HEK293 (cell line): ENCODE data around the gene LRIT1.

Experiments used
- CTCF ChIA-PET: fragments of 350-600 bp; formaldehyde crosslinking; extraction: SDS; loops from one replicate; lab custom pipeline; 2021; ENCODE audit warnings: antibody characterized with exemption; lab: Yijun Ruan, JAX
- POLR2A ChIA-PET: fragments of 300-600 bp; formaldehyde crosslinking; extraction: SDS; loops from one replicate; lab custom pipeline; 2020; ENCODE audit warnings: antibody characterized with exemption, inconsistent platforms; lab: Yijun Ruan, JAX
- H3K27ac ChIP-seq: fragments of 200-500 bp; sonication (Bioruptor generic); 2 replicates; pipeline ENCODE4 v1.5.1; 2014; ENCODE audit warnings: low read depth, low read length, control low read depth, inconsistent platforms; ENCODE audit errors: extremely low read depth
- H3K36me3 ChIP-seq, 2 experiments: fragments of 200-500 bp in 1 of 2; sonication (Bioruptor generic) in 1 of 2; 1 replicate in 1 of 2; 2 replicates in 1 of 2; pipeline ENCODE4 v1.5.1; 2014 to 2017; ENCODE audit warnings: inconsistent platforms in 2 of 2, low read length in 2 of 2; ENCODE audit not compliant: control insufficient read depth in 2 of 2, insufficient read depth in 1 of 2
- H3K4me1 ChIP-seq: fragments of 200-500 bp; sonication (Bioruptor generic); 2 replicates; pipeline ENCODE4 v1.5.1; 2014; ENCODE audit warnings: mild to moderate bottlenecking, low read length, inconsistent platforms; ENCODE audit not compliant: control insufficient read depth, insufficient read depth
- H3K4me3 ChIP-seq: 2 replicates; pipeline ENCODE4 v1.5.1; 2011; ENCODE audit warnings: low read depth, mild to moderate bottlenecking, control low read depth, low read length, moderate library complexity
- H3K9me3 ChIP-seq: fragments of 200-500 bp; sonication (Bioruptor generic); 2 replicates; pipeline ENCODE4 v1.5.1; 2014; ENCODE audit warnings: low read depth, low read length, inconsistent platforms; ENCODE audit not compliant: control insufficient read depth, insufficient read depth
- GLIS2 ChIP-seq: fragments of 450-650 bp; formaldehyde crosslinking; IDR thresholded peaks from 2 replicates; pipeline ENCODE4 v1.5.1; 2016; ENCODE audit warnings: missing biosample characterization, missing genetic modification characterization
- IKZF3 ChIP-seq: fragments of 450-650 bp; IDR thresholded peaks from 2 replicates; pipeline ENCODE4 v1.5.0; 2018; ENCODE audit warnings: missing biosample characterization, mild to moderate bottlenecking, missing genetic modification characterization, moderate library complexity
- KLF8 ChIP-seq: fragments of 450-650 bp; formaldehyde crosslinking; IDR thresholded peaks from 2 replicates; pipeline ENCODE4 v1.5.1; 2016; ENCODE audit warnings: missing biosample characterization, missing genetic modification characterization
- SP2 ChIP-seq: fragments of 450-650 bp; formaldehyde crosslinking; IDR thresholded peaks from 2 replicates; pipeline ENCODE4 v1.5.1; 2016; ENCODE audit warnings: missing biosample characterization, missing genetic modification characterization
- ZFP3 ChIP-seq: fragments of 450-650 bp; formaldehyde crosslinking; IDR thresholded peaks from 2 replicates; pipeline ENCODE4 v1.5.1; 2016; ENCODE audit warnings: low read depth, missing biosample characterization, missing genetic modification characterization
- ZNF10 ChIP-seq: fragments of 450-650 bp; formaldehyde crosslinking; IDR thresholded peaks from 2 replicates; pipeline ENCODE4 v1.5.1; 2017; ENCODE audit warnings: missing biosample characterization, missing genetic modification characterization
- ZNF248 ChIP-seq: fragments of 450-650 bp; formaldehyde crosslinking; IDR thresholded peaks from 2 replicates; pipeline ENCODE4 v1.5.1; 2017; ENCODE audit warnings: missing biosample characterization, missing genetic modification characterization
- ZNF311 ChIP-seq: fragments of 450-650 bp; formaldehyde crosslinking; IDR thresholded peaks from 2 replicates; pipeline ENCODE4 v1.5.1; 2017; ENCODE audit warnings: missing biosample characterization, missing genetic modification characterization, borderline replicate concordance
- ZNF521 ChIP-seq: fragments of 450-650 bp; formaldehyde crosslinking; IDR thresholded peaks from 2 replicates; pipeline ENCODE4 v1.5.1; 2017; ENCODE audit warnings: missing biosample characterization, mild to moderate bottlenecking, missing genetic modification characterization
- ZNF555 ChIP-seq: fragments of 450-650 bp; formaldehyde crosslinking; conservative IDR thresholded peaks from 2 replicates; pipeline ENCODE4 v1.5.1; 2017; ENCODE audit warnings: missing biosample characterization, mild to moderate bottlenecking, missing genetic modification characterization, inconsistent platforms
- ZNF791 ChIP-seq: fragments of 450-650 bp; formaldehyde crosslinking; IDR thresholded peaks from 2 replicates; pipeline ENCODE4 v1.5.1; 2016; ENCODE audit warnings: missing biosample characterization, missing genetic modification characterization
- ZSCAN23 ChIP-seq: fragments of 450-650 bp; formaldehyde crosslinking; IDR thresholded peaks from 2 replicates; pipeline ENCODE4 v1.5.1; 2016; ENCODE audit warnings: missing biosample characterization, missing genetic modification characterization
- TF ChIP-seq, protein P1 (sequence below): fragments of 450-650 bp; formaldehyde crosslinking; IDR thresholded peaks from 2 replicates; pipeline ENCODE4 v1.5.1; 2016; ENCODE audit warnings: missing biosample characterization, missing genetic modification characterization
- TF ChIP-seq, protein P2 (sequence below): fragments of 450-650 bp; formaldehyde crosslinking; IDR thresholded peaks from 2 replicates; pipeline ENCODE4 v1.5.1; 2016; ENCODE audit warnings: missing biosample characterization, missing genetic modification characterization, borderline replicate concordance
- TF ChIP-seq, protein P3 (sequence below): fragments of 450-650 bp; formaldehyde crosslinking; IDR thresholded peaks from 2 replicates; pipeline ENCODE4 v1.5.1; 2016; ENCODE audit warnings: missing biosample characterization, missing genetic modification characterization
- TF ChIP-seq, protein P4 (sequence below): fragments of 450-650 bp; formaldehyde crosslinking; IDR thresholded peaks from 2 replicates; pipeline ENCODE4 v1.5.0; 2017; ENCODE audit warnings: missing biosample characterization, missing genetic modification characterization, borderline replicate concordance
- TF ChIP-seq, protein P5 (sequence below): fragments of 450-650 bp; formaldehyde crosslinking; IDR thresholded peaks from 2 replicates; pipeline ENCODE4 v1.5.1; 2017; ENCODE audit warnings: missing biosample characterization, missing genetic modification characterization

Gene LRIT1

DNA sequence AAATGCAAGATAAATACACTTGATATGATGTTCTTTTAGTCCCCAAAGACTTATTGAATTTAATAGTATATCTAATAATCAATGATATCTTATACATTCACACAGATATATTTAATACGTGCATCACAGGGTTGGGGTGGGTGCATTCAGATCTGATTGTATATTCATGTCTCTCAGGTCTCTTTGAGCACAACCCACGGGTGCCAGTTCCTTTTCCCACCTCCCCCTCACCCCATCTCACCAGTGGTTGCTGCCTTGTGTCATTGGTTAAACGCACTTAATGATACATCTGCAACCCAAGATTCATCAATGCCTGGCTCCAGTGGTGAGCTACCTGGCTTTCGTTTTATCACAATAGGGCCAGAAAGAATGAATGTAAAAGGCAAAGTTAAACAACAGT, 6.2 kb downstream of the LRIT1 start:
- no peaks in the 10 kb centered on the region for H3K9me3 ChIP-seq
- no peaks in the 10 kb centered on the region for H3K36me3 ChIP-seq
- no peaks in the 10 kb centered on the region for H3K4me1 ChIP-seq
- H3K4me3 ChIP-seq: no peak overlapping the region
- POLR2A ChIA-PET: no interaction called here
- CTCF ChIA-PET: no interaction called here
- TF ChIP-seq GLIS2 (no peak), SP2 (tag by site-specific recombination) (no peak), KLF8 (tag by site-specific recombination) (no peak), ZNF311 (tag by site-specific recombination) (no peak), ZNF521 (tag by site-specific recombination) (no peak), IKZF3 (tag by site-specific recombination) (no peak), ZSCAN23 (tag by site-specific recombination) (no peak), ZFP3 (tag by site-specific recombination) (no peak), ZNF791 (no peak), ZNF555 (tag by site-specific recombination) (no peak), ZNF248 (tag by site-specific recombination) (no peak), ZNF10 (tag by site-specific recombination) (no peak)
- TF ChIP-seq, protein P1, sequence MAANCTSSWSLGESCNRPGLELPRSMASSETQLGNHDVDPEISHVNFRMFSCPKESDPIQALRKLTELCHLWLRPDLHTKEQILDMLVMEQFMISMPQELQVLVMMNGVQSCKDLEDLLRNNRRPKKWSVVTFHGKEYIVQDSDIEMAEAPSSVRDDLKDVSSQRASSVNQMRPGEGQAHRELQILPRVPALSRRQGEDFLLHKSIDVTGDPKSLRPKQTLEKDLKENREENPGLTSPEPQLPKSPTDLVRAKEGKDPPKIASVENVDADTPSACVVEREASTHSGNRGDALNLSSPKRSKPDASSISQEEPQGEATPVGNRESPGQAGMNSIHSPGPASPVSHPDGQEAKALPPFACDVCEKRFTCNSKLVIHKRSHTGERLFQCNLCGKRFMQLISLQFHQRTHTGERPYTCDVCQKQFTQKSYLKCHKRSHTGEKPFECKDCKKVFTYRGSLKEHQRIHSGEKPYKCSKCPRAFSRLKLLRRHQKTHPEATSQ (tag by site-specific recombination): no peak
- TF ChIP-seq, protein P2, sequence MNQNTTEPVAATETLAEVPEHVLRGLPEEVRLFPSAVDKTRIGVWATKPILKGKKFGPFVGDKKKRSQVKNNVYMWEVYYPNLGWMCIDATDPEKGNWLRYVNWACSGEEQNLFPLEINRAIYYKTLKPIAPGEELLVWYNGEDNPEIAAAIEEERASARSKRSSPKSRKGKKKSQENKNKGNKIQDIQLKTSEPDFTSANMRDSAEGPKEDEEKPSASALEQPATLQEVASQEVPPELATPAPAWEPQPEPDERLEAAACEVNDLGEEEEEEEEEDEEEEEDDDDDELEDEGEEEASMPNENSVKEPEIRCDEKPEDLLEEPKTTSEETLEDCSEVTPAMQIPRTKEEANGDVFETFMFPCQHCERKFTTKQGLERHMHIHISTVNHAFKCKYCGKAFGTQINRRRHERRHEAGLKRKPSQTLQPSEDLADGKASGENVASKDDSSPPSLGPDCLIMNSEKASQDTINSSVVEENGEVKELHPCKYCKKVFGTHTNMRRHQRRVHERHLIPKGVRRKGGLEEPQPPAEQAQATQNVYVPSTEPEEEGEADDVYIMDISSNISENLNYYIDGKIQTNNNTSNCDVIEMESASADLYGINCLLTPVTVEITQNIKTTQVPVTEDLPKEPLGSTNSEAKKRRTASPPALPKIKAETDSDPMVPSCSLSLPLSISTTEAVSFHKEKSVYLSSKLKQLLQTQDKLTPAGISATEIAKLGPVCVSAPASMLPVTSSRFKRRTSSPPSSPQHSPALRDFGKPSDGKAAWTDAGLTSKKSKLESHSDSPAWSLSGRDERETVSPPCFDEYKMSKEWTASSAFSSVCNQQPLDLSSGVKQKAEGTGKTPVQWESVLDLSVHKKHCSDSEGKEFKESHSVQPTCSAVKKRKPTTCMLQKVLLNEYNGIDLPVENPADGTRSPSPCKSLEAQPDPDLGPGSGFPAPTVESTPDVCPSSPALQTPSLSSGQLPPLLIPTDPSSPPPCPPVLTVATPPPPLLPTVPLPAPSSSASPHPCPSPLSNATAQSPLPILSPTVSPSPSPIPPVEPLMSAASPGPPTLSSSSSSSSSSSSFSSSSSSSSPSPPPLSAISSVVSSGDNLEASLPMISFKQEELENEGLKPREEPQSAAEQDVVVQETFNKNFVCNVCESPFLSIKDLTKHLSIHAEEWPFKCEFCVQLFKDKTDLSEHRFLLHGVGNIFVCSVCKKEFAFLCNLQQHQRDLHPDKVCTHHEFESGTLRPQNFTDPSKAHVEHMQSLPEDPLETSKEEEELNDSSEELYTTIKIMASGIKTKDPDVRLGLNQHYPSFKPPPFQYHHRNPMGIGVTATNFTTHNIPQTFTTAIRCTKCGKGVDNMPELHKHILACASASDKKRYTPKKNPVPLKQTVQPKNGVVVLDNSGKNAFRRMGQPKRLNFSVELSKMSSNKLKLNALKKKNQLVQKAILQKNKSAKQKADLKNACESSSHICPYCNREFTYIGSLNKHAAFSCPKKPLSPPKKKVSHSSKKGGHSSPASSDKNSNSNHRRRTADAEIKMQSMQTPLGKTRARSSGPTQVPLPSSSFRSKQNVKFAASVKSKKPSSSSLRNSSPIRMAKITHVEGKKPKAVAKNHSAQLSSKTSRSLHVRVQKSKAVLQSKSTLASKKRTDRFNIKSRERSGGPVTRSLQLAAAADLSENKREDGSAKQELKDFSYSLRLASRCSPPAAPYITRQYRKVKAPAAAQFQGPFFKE: no peak
- TF ChIP-seq, protein P3, sequence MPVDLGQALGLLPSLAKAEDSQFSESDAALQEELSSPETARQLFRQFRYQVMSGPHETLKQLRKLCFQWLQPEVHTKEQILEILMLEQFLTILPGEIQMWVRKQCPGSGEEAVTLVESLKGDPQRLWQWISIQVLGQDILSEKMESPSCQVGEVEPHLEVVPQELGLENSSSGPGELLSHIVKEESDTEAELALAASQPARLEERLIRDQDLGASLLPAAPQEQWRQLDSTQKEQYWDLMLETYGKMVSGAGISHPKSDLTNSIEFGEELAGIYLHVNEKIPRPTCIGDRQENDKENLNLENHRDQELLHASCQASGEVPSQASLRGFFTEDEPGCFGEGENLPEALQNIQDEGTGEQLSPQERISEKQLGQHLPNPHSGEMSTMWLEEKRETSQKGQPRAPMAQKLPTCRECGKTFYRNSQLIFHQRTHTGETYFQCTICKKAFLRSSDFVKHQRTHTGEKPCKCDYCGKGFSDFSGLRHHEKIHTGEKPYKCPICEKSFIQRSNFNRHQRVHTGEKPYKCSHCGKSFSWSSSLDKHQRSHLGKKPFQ (tag by site-specific recombination): no peak
- TF ChIP-seq, protein P4, sequence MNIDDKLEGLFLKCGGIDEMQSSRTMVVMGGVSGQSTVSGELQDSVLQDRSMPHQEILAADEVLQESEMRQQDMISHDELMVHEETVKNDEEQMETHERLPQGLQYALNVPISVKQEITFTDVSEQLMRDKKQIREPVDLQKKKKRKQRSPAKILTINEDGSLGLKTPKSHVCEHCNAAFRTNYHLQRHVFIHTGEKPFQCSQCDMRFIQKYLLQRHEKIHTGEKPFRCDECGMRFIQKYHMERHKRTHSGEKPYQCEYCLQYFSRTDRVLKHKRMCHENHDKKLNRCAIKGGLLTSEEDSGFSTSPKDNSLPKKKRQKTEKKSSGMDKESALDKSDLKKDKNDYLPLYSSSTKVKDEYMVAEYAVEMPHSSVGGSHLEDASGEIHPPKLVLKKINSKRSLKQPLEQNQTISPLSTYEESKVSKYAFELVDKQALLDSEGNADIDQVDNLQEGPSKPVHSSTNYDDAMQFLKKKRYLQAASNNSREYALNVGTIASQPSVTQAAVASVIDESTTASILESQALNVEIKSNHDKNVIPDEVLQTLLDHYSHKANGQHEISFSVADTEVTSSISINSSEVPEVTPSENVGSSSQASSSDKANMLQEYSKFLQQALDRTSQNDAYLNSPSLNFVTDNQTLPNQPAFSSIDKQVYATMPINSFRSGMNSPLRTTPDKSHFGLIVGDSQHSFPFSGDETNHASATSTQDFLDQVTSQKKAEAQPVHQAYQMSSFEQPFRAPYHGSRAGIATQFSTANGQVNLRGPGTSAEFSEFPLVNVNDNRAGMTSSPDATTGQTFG (tag by site-specific recombination): no peak
- TF ChIP-seq, protein P5, sequence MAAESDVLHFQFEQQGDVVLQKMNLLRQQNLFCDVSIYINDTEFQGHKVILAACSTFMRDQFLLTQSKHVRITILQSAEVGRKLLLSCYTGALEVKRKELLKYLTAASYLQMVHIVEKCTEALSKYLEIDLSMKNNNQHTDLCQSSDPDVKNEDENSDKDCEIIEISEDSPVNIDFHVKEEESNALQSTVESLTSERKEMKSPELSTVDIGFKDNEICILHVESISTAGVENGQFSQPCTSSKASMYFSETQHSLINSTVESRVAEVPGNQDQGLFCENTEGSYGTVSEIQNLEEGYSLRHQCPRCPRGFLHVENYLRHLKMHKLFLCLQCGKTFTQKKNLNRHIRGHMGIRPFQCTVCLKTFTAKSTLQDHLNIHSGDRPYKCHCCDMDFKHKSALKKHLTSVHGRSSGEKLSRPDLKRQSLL: no peak
- TF ChIP-seq, all 188 proteins: peak for 0
- no peak overlapping the region for H3K27ac ChIP-seq
